22Rv1 (cell line): ENCODE data around the gene PAXX.
A peak's percentile ranks its signal among the peaks of the same experiment; 100 is the strongest.

Experiments
- H3K27ac ChIP-seq: fragments of 450-650 bp; 2 replicates; pipeline ENCODE4 v1.5.1; 2017
- CTCF ChIP-seq: fragments of 450-650 bp; IDR thresholded peaks from 2 replicates; pipeline ENCODE4 v1.5.1; 2017; ENCODE audit warnings: mild to moderate bottlenecking
- ZFX ChIP-seq: fragments of 450-650 bp; IDR thresholded peaks from 2 replicates; pipeline ENCODE4 v1.6.1; 2017; ENCODE audit warnings: antibody characterized with exemption, borderline replicate concordance

Gene PAXX

GRCh38 chr9:136984464-136985026 is 7.7 kb upstream of the PAXX start:
- no peak for TF ChIP-seq ZFX
- no peak for TF ChIP-seq CTCF
- H3K27ac ChIP-seq: no peak overlapping the region

DNA sequence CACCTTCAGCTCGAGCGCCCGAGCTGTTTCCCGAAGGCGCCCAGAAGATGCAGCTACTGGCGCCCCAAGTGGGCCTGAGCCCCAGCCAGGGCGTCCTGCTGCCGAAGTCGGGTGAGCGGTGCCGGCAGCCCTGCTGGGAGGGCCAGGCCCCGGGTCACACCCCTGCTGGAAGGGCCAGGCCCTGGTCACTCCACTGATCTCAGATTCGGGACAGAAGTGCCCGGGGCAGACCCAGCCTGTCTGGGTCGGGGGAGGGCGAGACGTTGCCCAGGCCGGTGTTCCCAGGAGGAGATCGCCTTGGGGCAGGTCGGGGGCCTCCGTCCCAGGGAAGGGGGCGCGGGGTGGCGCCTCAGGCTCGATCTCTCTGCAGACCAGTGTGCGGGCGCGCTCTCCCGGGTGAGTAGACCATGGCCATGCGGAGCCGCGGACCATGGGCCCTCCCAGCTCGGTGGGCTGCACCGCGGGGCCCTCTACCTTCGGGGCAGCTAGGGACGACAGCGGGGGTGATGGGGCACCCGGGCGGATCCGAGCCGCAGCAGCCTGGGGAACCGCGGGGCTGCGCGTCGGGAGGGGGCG is 7.1 kb upstream of the PAXX start:
- no peak for TF ChIP-seq ZFX
- TF ChIP-seq CTCF: no peak
- H3K27ac ChIP-seq: no peak overlapping the region

GRCh38 chr9:136985853-136986252 is 6.4 kb upstream of the PAXX start:
- TF ChIP-seq ZFX (no peak), CTCF (no peak)
- no peak overlapping the region for H3K27ac ChIP-seq

DNA sequence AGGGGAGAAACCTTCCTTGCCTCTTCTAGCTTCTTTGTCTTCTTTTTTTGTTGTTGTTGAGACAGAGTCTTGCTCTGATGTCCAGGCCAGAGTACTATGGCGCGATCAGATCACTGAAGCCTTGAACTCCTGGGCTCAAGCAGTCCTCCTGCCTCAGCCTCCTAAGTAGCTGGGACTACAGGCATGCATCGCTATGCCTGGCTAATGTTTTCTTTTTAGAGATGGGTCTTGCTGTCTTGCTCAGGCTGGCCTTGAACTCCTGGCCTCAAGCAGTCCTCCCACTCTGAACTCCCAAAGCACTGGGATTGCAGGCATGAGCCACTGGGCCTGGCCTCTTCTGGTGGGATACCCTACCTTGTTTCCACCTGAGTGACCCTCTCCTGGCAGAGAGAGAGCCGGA is 3.4 kb upstream of the PAXX start:
- H3K27ac ChIP-seq: no peak overlapping the region
- TF ChIP-seq CTCF (no peak), ZFX (no peak)

DNA sequence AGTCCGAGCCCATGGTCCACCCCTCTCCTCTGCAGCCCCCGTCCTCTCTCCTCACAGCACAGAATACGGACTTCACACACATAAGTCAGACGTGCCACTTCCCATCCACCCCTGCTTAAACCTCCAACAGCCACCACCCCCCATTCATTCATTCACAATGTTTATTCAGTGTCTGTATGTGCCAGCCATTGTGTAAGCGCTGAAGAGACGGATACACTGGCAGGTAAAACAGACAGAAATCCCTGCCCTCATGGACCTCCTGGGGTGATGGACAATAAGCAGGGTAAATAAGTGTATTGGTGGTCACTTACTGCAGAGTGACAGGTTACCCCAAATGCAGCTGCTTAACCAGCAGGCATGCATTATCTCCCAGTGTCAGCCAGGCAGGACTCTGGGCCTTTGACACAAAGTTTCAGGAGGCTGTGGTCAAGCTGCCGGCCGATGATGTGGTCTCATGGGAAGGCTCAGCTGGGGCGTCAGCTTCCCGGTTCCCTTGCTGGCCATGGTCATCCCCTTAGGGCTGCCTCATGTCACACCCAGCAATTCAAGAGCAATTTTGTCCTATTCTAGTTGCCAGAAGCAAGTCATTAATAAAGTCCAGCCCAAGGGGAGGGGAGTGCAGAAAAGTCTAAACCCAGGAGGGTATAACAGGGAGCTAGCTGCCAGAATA is 1.8 kb upstream of the PAXX start:
- H3K27ac ChIP-seq: 0 out of 2 replicates have a peak overlapping the region, but pooled peaks have one; percentile 90
- TF ChIP-seq ZFX: no peak

GRCh38 chr9:136992819-136993369 is 672 bp downstream of the PAXX start:
- H3K27ac ChIP-seq: peak overlapping the region; percentile 90
- TF ChIP-seq CTCF (no peak), ZFX (no peak)

DNA sequence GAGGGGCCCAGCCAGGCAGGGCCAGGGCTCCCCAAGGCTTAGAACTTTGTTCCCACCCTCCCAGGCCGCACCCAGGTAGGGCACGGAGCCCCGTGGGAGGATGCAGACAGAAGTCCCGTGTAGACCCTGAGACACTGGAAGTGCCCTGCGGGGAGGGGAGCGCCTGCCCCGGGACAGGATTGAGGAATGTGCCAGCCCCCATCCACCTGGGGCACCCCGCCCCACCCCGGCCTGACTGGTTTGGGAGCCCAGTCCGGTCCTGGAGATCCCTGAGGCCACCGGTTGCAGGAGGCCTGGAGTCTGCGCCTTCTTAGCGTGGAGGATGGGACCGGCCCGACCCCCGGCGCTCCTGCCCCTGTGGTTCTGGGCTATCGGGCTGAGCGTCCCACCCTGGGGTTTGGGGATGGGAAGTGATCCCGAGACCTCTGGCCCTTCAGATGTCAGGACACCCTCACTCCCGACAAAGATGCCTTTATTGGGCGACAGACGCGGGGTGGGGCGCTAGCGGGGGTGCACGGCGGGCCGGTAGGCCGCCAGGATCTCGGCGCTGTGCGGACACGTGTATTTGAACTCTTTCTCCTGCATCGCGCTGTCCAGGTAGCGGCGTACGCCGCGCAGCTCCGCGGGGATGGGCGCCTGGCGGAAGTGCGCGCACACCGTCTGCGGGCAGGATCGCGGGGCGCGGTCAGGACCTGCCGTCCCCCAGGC is 2.1 kb downstream of the PAXX start:
- no peak for TF ChIP-seq ZFX
- no peak for TF ChIP-seq CTCF
- H3K27ac ChIP-seq: peak overlapping the region; percentile 90
